ENCODE results near the gene CAPN6. TPM values are rescaled to one million over a fixed set of nuclear protein-coding genes. Genes with fewer than 3 reads are reported as not detected.

CAPN6 gene, protein sequence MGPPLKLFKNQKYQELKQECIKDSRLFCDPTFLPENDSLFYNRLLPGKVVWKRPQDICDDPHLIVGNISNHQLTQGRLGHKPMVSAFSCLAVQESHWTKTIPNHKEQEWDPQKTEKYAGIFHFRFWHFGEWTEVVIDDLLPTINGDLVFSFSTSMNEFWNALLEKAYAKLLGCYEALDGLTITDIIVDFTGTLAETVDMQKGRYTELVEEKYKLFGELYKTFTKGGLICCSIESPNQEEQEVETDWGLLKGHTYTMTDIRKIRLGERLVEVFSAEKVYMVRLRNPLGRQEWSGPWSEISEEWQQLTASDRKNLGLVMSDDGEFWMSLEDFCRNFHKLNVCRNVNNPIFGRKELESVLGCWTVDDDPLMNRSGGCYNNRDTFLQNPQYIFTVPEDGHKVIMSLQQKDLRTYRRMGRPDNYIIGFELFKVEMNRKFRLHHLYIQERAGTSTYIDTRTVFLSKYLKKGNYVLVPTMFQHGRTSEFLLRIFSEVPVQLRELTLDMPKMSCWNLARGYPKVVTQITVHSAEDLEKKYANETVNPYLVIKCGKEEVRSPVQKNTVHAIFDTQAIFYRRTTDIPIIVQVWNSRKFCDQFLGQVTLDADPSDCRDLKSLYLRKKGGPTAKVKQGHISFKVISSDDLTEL
- 4.2 TPM for polyA plus RNA-seq (2012; ENCODE audit: insufficient read depth, insufficient read length, low read depth)

DNA sequence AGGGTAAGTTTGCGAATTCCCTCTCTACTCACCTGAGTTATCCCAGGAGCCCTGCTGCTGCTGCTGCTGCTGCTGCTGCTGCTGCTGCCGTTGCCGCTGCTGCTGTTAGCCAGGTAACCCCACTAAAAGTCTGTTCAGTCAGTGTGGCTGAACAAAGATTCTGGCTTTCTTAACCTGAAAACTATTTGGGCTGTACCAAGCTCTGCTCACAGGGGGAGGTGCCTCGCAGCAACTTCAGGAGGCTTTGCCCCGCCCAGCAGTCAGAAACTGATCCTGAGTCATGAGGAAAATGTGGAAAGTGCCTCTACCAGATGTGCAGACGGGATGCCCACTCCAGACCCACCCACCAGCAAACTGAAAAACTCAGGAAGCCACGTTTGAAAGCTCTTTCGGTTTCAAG lies at the start of gene CAPN6:
Gene CAPN6 (minus strand): TSS at position 145 of the 400 bp plus-strand sequence. CDS start 6,547 bp downstream, outside the sequence.
- Histone ChIP-seq H3K9me3 (no peaks in the 10 kb centered on the region), H3K4me1 (no peaks in the 10 kb centered on the region; the same call in 1 of the 2 replicates), H3K27me3 (no peaks in the 10 kb centered on the region), H3K4me3 (ENCODE audit: low read depth, low read length) (no peak within 1 kb of the TSS), H3K36me3 (no peaks in the 10 kb centered on the region)
- DNase-seq, result no peak
- TF ChIP-seq, protein P1, sequence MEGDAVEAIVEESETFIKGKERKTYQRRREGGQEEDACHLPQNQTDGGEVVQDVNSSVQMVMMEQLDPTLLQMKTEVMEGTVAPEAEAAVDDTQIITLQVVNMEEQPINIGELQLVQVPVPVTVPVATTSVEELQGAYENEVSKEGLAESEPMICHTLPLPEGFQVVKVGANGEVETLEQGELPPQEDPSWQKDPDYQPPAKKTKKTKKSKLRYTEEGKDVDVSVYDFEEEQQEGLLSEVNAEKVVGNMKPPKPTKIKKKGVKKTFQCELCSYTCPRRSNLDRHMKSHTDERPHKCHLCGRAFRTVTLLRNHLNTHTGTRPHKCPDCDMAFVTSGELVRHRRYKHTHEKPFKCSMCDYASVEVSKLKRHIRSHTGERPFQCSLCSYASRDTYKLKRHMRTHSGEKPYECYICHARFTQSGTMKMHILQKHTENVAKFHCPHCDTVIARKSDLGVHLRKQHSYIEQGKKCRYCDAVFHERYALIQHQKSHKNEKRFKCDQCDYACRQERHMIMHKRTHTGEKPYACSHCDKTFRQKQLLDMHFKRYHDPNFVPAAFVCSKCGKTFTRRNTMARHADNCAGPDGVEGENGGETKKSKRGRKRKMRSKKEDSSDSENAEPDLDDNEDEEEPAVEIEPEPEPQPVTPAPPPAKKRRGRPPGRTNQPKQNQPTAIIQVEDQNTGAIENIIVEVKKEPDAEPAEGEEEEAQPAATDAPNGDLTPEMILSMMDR (IDR thresholded peaks at IDR 0.05; ENCODE audit: low read depth, low read length), result no peak

DNA sequence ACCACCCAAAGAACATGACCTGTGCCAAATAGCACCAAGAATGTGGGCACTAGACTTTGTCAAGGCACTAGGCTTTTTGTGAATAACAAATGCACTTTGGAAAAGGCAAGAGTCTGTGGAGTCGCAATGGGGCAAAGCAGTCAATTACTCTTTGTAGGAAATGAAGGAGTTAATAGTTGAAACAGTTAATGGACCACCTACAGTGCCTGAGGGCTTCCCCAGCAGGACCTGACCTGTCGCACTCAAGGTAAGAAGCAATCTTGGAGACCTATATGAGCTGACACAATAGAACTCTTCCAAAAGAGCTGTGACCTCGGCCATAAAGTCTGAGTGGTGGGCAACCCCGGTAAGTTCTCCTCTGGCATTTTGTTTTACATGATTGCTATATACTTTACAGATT lies 49.2 kb upstream of the CAPN6 start:
- TF ChIP-seq, protein P1 (IDR thresholded peaks at IDR 0.05; ENCODE audit: low read depth, low read length), result no peak
- no peaks in the 10 kb centered on the region for H3K27me3 ChIP-seq
- no peak overlapping the region for H3K4me3 ChIP-seq (ENCODE audit: low read depth, low read length)
- no peaks in the 10 kb centered on the region for H3K36me3 ChIP-seq
- no peaks in the 10 kb centered on the region for H3K4me1 ChIP-seq
- no peaks in the 10 kb centered on the region for H3K9me3 ChIP-seq
- no peak for DNase-seq

DNA sequence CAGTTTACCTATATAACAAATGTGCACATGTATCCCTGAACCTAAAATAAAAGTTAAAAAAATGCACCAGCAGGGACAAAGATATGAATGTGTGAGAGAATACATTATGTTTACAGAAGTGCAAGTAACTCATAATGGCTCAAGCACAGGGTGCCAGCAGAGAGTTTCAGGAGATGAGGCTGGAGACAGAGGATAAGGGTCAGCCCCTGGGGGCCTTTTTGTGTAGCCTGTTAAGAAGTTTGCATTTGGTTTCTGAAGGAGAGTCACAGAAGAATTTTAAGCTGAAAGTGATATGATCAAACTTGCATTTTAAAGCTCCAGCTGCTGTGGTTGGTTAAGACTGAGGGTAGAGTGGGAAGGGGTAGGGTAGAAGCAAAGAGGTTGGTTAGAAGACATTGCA lies 48.6 kb upstream of the CAPN6 start:
- Histone ChIP-seq H3K27me3 (no peaks in the 10 kb centered on the region), H3K36me3 (no peaks in the 10 kb centered on the region), H3K4me1 (no peaks in the 10 kb centered on the region), H3K4me3 (ENCODE audit: low read depth, low read length) (no peak overlapping the region), H3K9me3 (no peaks in the 10 kb centered on the region)
- no peak for DNase-seq
- TF ChIP-seq, protein P1 (IDR thresholded peaks at IDR 0.05; ENCODE audit: low read depth, low read length), result no peak

DNA sequence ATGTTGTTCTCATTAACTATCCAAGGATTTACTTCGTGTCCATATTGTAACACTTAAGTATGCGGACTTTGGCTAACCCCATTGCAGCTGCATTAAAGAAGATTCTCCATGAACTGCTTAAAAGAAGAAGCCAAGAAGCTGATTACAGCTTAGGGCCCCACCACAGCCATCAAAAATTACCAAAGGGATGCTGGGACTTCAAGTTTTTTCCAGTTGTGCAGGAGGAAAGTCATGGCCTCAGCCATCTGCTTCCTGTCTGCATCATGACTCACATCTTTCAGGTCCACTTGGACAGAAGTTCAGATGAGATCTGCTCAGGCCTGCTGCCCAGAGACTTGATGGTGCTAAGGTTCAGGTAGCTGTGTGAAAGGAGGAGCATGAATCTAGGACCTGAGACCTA lies 38.8 kb upstream of the CAPN6 start:
- TF ChIP-seq, protein P1 (IDR thresholded peaks at IDR 0.05; ENCODE audit: low read depth, low read length), result no peak
- no peak for DNase-seq
- H3K4me3 ChIP-seq (ENCODE audit: low read depth, low read length), result no peak overlapping the region
- no peaks in the 10 kb centered on the region for H3K27me3 ChIP-seq
- no peaks in the 10 kb centered on the region for H3K36me3 ChIP-seq
- no peaks in the 10 kb centered on the region for H3K9me3 ChIP-seq
- 0 out of 2 replicates have a peak, but pooled peaks cover 2% of the 10 kb centered on the region for H3K4me1 ChIP-seq

DNA sequence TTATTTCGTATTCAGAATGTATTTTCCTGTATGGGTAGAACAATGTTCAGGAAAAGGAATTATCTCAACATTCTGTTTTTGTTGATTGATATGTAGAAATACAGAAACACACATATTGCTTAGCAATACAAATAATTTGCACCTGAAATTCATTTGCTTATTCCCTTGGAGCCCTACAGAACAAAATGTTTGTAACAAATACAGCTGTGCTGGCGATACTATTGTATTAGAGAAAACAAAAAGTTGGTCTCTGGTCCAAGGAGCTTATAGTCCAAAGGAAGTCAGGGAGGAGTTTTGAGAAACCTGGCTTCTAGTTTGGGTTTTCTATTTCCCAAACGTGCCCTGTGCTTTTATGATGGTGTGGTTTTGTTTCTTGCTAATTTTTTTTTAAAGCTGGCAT lies 37.8 kb upstream of the CAPN6 start:
- TF ChIP-seq, protein P1 (IDR thresholded peaks at IDR 0.05; ENCODE audit: low read depth, low read length), result no peak
- Histone ChIP-seq H3K36me3 (no peaks in the 10 kb centered on the region), H3K27me3 (no peaks in the 10 kb centered on the region), H3K4me1 (0 out of 2 replicates have a peak, but pooled peaks cover 2% of the 10 kb centered on the region), H3K4me3 (ENCODE audit: low read depth, low read length) (no peak overlapping the region), H3K9me3 (no peaks in the 10 kb centered on the region)
- no peak for DNase-seq

DNA sequence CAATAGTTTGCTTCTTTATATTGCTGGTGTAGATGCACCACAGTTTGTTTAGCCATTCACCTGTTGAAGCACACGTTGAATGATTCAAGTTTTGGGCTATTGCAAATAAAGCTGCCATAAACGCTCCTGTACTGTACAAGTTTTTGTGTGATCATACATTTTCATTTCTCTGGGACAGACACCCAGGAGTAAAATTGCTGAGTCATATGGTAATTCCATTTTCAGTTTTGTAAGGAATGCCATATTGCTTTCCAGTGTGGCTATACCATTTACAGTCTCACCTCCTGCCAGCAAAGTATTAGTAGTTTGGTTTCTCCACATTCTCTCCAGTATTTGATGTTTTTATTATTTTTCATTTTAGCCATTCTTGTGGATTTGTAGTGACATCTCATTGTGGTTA lies 32.0 kb upstream of the CAPN6 start:
- Histone ChIP-seq H3K4me3 (ENCODE audit: low read depth, low read length) (no peak overlapping the region), H3K27me3 (no peaks in the 10 kb centered on the region), H3K36me3 (no peaks in the 10 kb centered on the region), H3K9me3 (no peaks in the 10 kb centered on the region), H3K4me1 (no peaks in the 10 kb centered on the region)
- TF ChIP-seq, protein P1 (IDR thresholded peaks at IDR 0.05; ENCODE audit: low read depth, low read length), result no peak
- DNase-seq, result no peak
